K562 (cell line): ENCODE results near the gene ADARB2. TPM values are rescaled to one million over a fixed set of nuclear protein-coding genes. Genes with fewer than 3 reads are reported as not detected.

Source experiments
- ATAC-seq: fragments of 200-7000 bp; cut with Tn5 transposase; 3 replicates; pipeline ENCODE4 v1.9.1; 2020; ENCODE audit warnings: moderate library complexity
- BruUV-seq: library from RNA; stranded (reverse); fragments of 400-500 nt; replicated peaks from 2 replicates; lab custom pipeline; 2021; lab: Mats Ljungman, UMichigan
- CTCF ChIA-PET: fragments of 300-600 bp; formaldehyde crosslinking; extraction: SDS; loops from one replicate; lab custom pipeline; 2021; ENCODE audit warnings: low intra/inter-chr PET ratio; lab: Yijun Ruan, JAX
- POLR2A ChIA-PET: fragments of 300-600, 350-650 bp; sonication (Branson Sonifier 250); formaldehyde crosslinking; extraction: SDS; loops from one replicate; lab custom pipeline; 2021; ENCODE audit warnings: antibody characterized with exemption, inconsistent platforms; lab: Yijun Ruan, JAX
- DNase-seq, 4 experiments: peaks; one replicate each; pipeline versions ENCODE4 v3.0.0 to v3.0.0-alpha.2; 2011 to 2018; ENCODE audit warnings: low spot score in 3 of 4, mixed read lengths in 3 of 4; ENCODE audit errors: extremely low read depth in 1 of 4
- FAIRE-seq: peaks from 2 replicates; lab custom pipeline; 2011; peaks lifted over from hg19 to GRCh38; lab: Jason Lieb, UNC
- H2AFZ ChIP-seq: 2 replicates; pipeline ENCODE4 v1.6.0; 2011; ENCODE audit warnings: low read depth, low read length, control low read depth, inconsistent platforms
- H3K27ac ChIP-seq: fragments of 200-600 bp; 3 replicates; pipeline ENCODE4 v1.8.0; 2011; ENCODE audit warnings: low read depth, mild to moderate bottlenecking, control low read depth, inconsistent platforms, low read length, moderate library complexity, mixed read lengths; ENCODE audit errors: extremely low read depth
- H3K27me3 ChIP-seq, 2 experiments: fragments of 300-600 bp in 1 of 2; 2 replicates in 1 of 2; 3 replicates in 1 of 2; pipeline versions ENCODE4 v1.6.0 to v1.8.0; 2011; ENCODE audit warnings: inconsistent platforms in 2 of 2, low read length in 2 of 2, mild to moderate bottlenecking in 1 of 2, mixed read lengths in 1 of 2, moderate library complexity in 1 of 2; ENCODE audit not compliant: control insufficient read depth in 2 of 2, insufficient read depth in 2 of 2
- H3K36me3 ChIP-seq: fragments of 300-600 bp; 3 replicates; pipeline ENCODE4 v1.8.0; 2011; ENCODE audit warnings: mild to moderate bottlenecking, low read length, inconsistent platforms; ENCODE audit not compliant: control insufficient read depth, insufficient read depth
- H3K4me1 ChIP-seq, 2 experiments: fragments of 200-600 bp in 1 of 2; replicated peaks in 1 of 2; 2 replicates in 1 of 2; 3 replicates in 1 of 2; pipeline versions ENCODE4 v1.5.1 to v1.8.0; 2011; ENCODE audit warnings: inconsistent platforms in 2 of 2, low read length in 2 of 2, mild to moderate bottlenecking in 1 of 2, mixed read lengths in 1 of 2, moderate library complexity in 1 of 2; ENCODE audit not compliant: control insufficient read depth in 2 of 2, insufficient read depth in 2 of 2
- H3K4me2 ChIP-seq: 2 replicates; pipeline ENCODE4 v1.6.1; 2011; ENCODE audit warnings: low read length, control low read depth, inconsistent platforms, mixed read lengths; ENCODE audit not compliant: insufficient read depth
- H3K4me3 ChIP-seq: fragments of 200-600 bp; sonication (generic), shearing (Covaris generic); 2 replicates; pipeline ENCODE4 v1.5.1; 2016; ENCODE audit warnings: control low read depth, inconsistent platforms
- H3K79me2 ChIP-seq: fragments of 200-600 bp; 3 replicates; pipeline ENCODE4 v1.8.0; 2011; ENCODE audit warnings: low read length, inconsistent platforms; ENCODE audit not compliant: control insufficient read depth, insufficient read depth
- H3K9ac ChIP-seq, 2 experiments: 2 replicates each; pipeline versions ENCODE4 v1.6.0 to v1.6.1; 2011; ENCODE audit warnings: low read depth in 2 of 2, low read length in 2 of 2, control low read depth in 1 of 2, inconsistent platforms in 1 of 2, mild to moderate bottlenecking in 1 of 2, mixed read lengths in 1 of 2; ENCODE audit not compliant: insufficient read depth in 1 of 2
- H3K9me1 ChIP-seq: one replicate; pipeline ENCODE4 v1.6.0; 2011; ENCODE audit warnings: inconsistent platforms, mild to moderate bottlenecking, low read length, moderate library complexity; ENCODE audit not compliant: control insufficient read depth, insufficient read depth
- H3K9me3 ChIP-seq: replicated peaks from 2 replicates; pipeline ENCODE4 v1.5.1; 2011; ENCODE audit warnings: low read depth, low read length, inconsistent platforms; ENCODE audit not compliant: control insufficient read depth, insufficient read depth
- H4K20me1 ChIP-seq: replicated peaks from 2 replicates; pipeline ENCODE4 v1.6.1; 2011; ENCODE audit warnings: low read length, inconsistent platforms, mixed read lengths; ENCODE audit not compliant: control insufficient read depth, insufficient read depth
- CC2D1A ChIP-seq: fragments of 450-650 bp; IDR thresholded peaks from 2 replicates; pipeline ENCODE4 v1.6.1; 2017; ENCODE audit warnings: mild to moderate bottlenecking
- CREM ChIP-seq: IDR thresholded peaks from 2 replicates; pipeline ENCODE4 v1.6.1; 2014; ENCODE audit warnings: antibody characterized with exemption, low read depth
- GATAD2B ChIP-seq: fragments of 450-650 bp; IDR thresholded peaks from 2 replicates; pipeline ENCODE4 v1.6.1; 2017; ENCODE audit warnings: mild to moderate bottlenecking, borderline replicate concordance
- KDM1A ChIP-seq, 2 experiments: fragments of 450-650 bp; IDR thresholded peaks; 2 replicates each; pipeline ENCODE4 v1.6.1; 2016; ENCODE audit warnings: mild to moderate bottlenecking in 2 of 2
- MEF2D ChIP-seq: conservative IDR thresholded peaks from 2 replicates; pipeline ENCODE4 v1.6.1; 2016; ENCODE audit warnings: low read depth, missing genetic modification characterization, missing compliant biosample characterization
- MTA2 ChIP-seq: fragments of 450-650 bp; IDR thresholded peaks from 2 replicates; pipeline ENCODE4 v1.6.1; 2016; ENCODE audit warnings: low read depth
- PRPF4 ChIP-seq: fragments of 200-400 bp; formaldehyde crosslinking; IDR thresholded peaks from one replicate; pipeline ENCODE4 v1.6.1; 2017; ENCODE audit warnings: low read length, low read depth, mild to moderate bottlenecking; ENCODE audit not compliant: insufficient read depth, poor library complexity, severe bottlenecking
- RAD51 ChIP-seq: fragments of 450-650 bp; IDR thresholded peaks from 2 replicates; pipeline ENCODE4 v1.7.1; 2016; ENCODE audit warnings: low read depth, mild to moderate bottlenecking, borderline replicate concordance
- ZFP30 ChIP-seq: fragments of 250-450 bp; sonication (Bioruptor Pico); IDR thresholded peaks from 2 replicates; pipeline ENCODE4 v1.8.0; 2022; ENCODE audit warnings: moderate library complexity, mild to moderate bottlenecking, inconsistent platforms, borderline replicate concordance
- ZKSCAN3 ChIP-seq: fragments of 250-450 bp; sonication (Bioruptor Pico); IDR thresholded peaks from 2 replicates; pipeline ENCODE4 v1.4.0; 2020
- ZNF354B ChIP-seq: fragments of 250-450 bp; sonication (Bioruptor Pico); IDR thresholded peaks from 2 replicates; pipeline ENCODE4 v1.4.0; 2020
- WGBS: fragments of 100-300 bp; shearing (Covaris generic); methylation state at CpG from one replicate; pipeline ENCODE4 v1.1.6; 2016; ENCODE audit warnings: low coverage, mixed read lengths; ENCODE audit not compliant: insufficient coverage; ENCODE audit errors: missing lambda C conversion rate; 5-methylcytosine and 5-hydroxymethylcytosine counted together
- in situ Hi-C: fragments of 300-500 bp; cut with MboI; formaldehyde crosslinking; loops from 4 replicates; pipeline ENCODE4 v1.15.0; 2018; ENCODE audit warnings: inconsistent platforms, mixed read lengths
- intact Hi-C: fragments of 100-400 bp; cut with micrococcal nuclease; formaldehyde crosslinking; loops from 2 replicates; pipeline ENCODE4 v1.14.2; 2022
- polyA plus RNA-seq, 8 experiments: library from polyadenylated mRNA; depleted of rRNA in 4 of 8; stranded (reverse) in 5 of 8; unstranded in 3 of 8; fragments of >200 nt; fragmentation: Nextera tagmentation in 2 of 8; fragmentation: Illumina TruSeq in 1 of 8; extraction: Ambion mirVana in 2 of 8; extraction: Trizol in 1 of 8; gene quantifications; 2 replicates each; pipeline versions ENCODE4 v1.2.1 to v1.2.3, GENCODE V29; 2011 to 2014; ENCODE audit warnings: inconsistent platforms in 1 of 8, missing spikeins in 1 of 8
- total RNA-seq, 7 experiments: library from RNA; depleted of rRNA in 6 of 7; stranded (reverse); fragments of >200 nt in 6 of 7; fragmentation: Illumina TruSeq in 2 of 7; extraction: Trizol in 2 of 7; gene quantifications; 2 replicates each; pipeline versions ENCODE4 v1.2.1 to v1.2.3, GENCODE V29; 2011 to 2021; ENCODE audit warnings: low replicate concordance in 1 of 7
- TF ChIP-seq, protein P1 (sequence below): fragments of 450-650 bp; IDR thresholded peaks from 2 replicates; pipeline ENCODE4 v1.6.1; 2017; ENCODE audit warnings: antibody characterized with exemption, mild to moderate bottlenecking

ADARB2 gene
- total and polyA plus RNA-seq, 9 of the 15 experiments (the other 6 are each of a cell fraction or from before 2014, with no cell fraction given), result not detected

DNA sequence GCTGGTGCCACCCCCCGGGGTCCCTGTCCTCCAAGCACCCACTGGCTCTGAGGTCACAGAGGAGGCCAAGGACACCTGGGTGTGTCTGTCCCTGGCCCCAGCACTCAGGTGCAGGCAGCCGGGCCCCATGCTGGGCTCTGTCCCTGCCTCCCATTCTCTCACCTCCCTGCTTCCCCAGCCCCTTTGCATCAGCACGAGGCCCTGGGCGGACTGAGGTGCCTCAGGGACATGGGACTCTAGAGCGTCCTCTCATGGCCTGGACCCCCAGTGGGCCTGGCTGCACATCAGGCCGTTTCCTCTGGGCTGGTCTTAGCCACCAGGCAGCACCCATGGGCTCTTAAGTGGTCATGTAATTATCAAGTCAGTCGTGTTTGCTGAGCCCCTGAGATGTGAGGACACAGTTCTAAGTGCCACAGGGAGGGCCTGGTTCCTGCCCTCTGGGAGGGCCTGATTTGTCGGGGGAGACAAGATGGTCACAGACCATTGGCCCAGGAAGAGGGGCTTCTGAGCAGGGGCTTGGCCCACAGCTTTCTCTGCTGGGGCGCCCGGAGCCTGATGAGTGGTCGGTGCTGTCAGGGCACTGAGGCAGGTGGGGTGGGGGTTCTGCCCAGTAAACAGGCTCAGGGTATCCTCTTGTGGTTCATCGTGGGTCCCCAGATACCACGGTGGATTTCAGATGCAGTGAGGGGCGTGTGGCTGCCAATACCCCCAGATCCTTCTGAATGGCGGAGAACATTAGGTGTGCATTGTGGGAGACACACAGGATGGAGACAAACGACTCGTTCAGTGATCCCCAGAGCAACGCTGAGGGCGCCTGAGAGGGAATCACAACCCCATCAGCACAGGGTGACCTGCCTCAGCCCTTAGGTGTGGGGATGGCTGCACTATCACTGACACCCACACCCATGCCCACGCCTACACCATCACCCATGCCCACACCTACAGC, 528.7 kb downstream of the ADARB2 start:
- DNase-seq (no peak), ATAC-seq (no peak), FAIRE-seq (no peak)
- Histone ChIP-seq H3K36me3 (no peaks in the 10 kb centered on the region), H3K9ac (no peak overlapping the region; a peak in 1 of 4 replicates), H3K4me2 (no peak overlapping the region), H3K27ac (no peak overlapping the region), H3K9me1 (no peaks in the 10 kb centered on the region), H3K79me2 (no peaks in the 10 kb centered on the region), H3K4me1 (peaks cover 0 to 6% of the 10 kb centered on the region in 2 experiments; a peak in 1 of 5 replicates), H3K27me3 (peaks cover 17 to 58% of the 10 kb centered on the region in 2 experiments; a peak in 4 of 5 replicates), H3K9me3 (no peaks in the 10 kb centered on the region), H2AFZ (no peak overlapping the region), H3K4me3 (no peak overlapping the region), H4K20me1 (peaks cover 29% of the 10 kb centered on the region)
- no peak for TF ChIP-seq ZKSCAN3 (CRISPR knock-in tag)
- TF ChIP-seq MTA2, result no peak
- no peak for TF ChIP-seq CREM
- in situ Hi-C loops, result no loop called here
- CTCF ChIA-PET, result no interaction called here
- BruUV-seq, result no TSS peak
- 2% methylated on average over 20 of the region's 20 CpGs for WGBS
- intact Hi-C loops, result no loop called here
- POLR2A ChIA-PET, result no interaction called here

DNA sequence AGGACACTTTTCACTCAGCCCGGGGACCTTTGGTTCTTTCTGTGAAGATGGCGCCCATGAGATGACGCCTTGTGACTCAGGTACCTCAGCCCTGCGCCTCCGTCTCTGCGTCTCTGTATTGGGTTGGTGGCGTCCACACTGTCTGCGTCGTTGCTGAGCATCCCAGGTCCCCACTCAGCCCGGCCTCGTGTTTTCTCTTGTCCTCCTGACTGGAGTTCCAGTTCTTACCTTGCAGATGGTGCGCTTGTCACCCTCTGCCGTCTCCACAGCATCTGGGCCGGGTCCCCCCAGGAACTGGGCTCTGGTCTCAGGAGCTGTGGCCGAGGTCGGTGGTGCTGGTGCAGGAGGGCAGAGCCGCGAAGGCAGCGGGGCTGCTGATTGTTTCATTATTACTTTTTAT, 530.7 kb downstream of the ADARB2 start:
- H3K27ac ChIP-seq, result no peak overlapping the region
- BruUV-seq, result no TSS peak
- 3% methylated on average over 19 of the region's 19 CpGs for WGBS
- H3K4me2 ChIP-seq, result no peak overlapping the region
- no peak overlapping the region for H3K9ac ChIP-seq
- no peaks in the 10 kb centered on the region for H3K9me3 ChIP-seq
- no peak overlapping the region for H3K4me3 ChIP-seq
- ChIA-PET POLR2A (interaction anchor here (0.6 kb wide), 1 partner anchor 82 kb away, joined by 7 read pairs; no protein-coding TSS in a partner anchor), CTCF (no interaction called here)
- intact Hi-C loops (no loop called here), in situ Hi-C loops (no loop called here)
- FAIRE-seq (no peak), DNase-seq (no peak), ATAC-seq (no peak)
- peaks cover 35 to 70% of the 10 kb centered on the region in 2 experiments for H3K27me3 ChIP-seq
- H4K20me1 ChIP-seq, result peaks cover 24% of the 10 kb centered on the region
- H3K9me1 ChIP-seq, result no peaks in the 10 kb centered on the region
- H2AFZ ChIP-seq, result no peak overlapping the region
- H3K36me3 ChIP-seq, result no peaks in the 10 kb centered on the region
- no peaks in the 10 kb centered on the region for H3K79me2 ChIP-seq
- peaks cover 0 to 3% of the 10 kb centered on the region in 2 experiments; a peak in 1 of 5 replicates for H3K4me1 ChIP-seq
- TF ChIP-seq GATAD2B (no peak), MEF2D (tag) (no peak), KDM1A (IDR thresholded peaks at IDR 0.05) (no peak), PRPF4 (no peak), ZFP30 (CRISPR knock-in tag) (no peak), ZNF354B (CRISPR knock-in tag) (no peak), CC2D1A (no peak), RAD51 (no peak)
- TF ChIP-seq, protein P1, sequence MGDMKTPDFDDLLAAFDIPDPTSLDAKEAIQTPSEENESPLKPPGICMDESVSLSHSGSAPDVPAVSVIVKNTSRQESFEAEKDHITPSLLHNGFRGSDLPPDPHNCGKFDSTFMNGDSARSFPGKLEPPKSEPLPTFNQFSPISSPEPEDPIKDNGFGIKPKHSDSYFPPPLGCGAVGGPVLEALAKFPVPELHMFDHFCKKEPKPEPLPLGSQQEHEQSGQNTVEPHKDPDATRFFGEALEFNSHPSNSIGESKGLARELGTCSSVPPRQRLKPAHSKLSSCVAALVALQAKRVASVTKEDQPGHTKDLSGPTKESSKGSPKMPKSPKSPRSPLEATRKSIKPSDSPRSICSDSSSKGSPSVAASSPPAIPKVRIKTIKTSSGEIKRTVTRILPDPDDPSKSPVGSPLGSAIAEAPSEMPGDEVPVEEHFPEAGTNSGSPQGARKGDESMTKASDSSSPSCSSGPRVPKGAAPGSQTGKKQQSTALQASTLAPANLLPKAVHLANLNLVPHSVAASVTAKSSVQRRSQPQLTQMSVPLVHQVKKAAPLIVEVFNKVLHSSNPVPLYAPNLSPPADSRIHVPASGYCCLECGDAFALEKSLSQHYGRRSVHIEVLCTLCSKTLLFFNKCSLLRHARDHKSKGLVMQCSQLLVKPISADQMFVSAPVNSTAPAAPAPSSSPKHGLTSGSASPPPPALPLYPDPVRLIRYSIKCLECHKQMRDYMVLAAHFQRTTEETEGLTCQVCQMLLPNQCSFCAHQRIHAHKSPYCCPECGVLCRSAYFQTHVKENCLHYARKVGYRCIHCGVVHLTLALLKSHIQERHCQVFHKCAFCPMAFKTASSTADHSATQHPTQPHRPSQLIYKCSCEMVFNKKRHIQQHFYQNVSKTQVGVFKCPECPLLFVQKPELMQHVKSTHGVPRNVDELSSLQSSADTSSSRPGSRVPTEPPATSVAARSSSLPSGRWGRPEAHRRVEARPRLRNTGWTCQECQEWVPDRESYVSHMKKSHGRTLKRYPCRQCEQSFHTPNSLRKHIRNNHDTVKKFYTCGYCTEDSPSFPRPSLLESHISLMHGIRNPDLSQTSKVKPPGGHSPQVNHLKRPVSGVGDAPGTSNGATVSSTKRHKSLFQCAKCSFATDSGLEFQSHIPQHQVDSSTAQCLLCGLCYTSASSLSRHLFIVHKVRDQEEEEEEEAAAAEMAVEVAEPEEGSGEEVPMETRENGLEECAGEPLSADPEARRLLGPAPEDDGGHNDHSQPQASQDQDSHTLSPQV, result no peak
